Smooth muscle cell (in vitro differentiated cells): ENCODE data around the gene ART3. TPM values are rescaled to one million over a fixed set of nuclear protein-coding genes. Genes with fewer than 3 reads are reported as not detected.
A peak's percentile ranks its signal among the peaks of the same experiment; 100 is the strongest.

ENCODE experiments used
- DNase-seq: peaks from one replicate; lab custom pipeline; 2025; ENCODE audit not compliant: unreplicated experiment; lab: John Stamatoyannopoulos, UW
- H2AFZ ChIP-seq: fragments of 200-600 bp; sonication (generic); 2 replicates; pipeline ENCODE4 v1.6.0; 2016; ENCODE audit warnings: antibody characterized with exemption, low read depth, mild to moderate bottlenecking
- H3F3A ChIP-seq: fragments of 200-600 bp; sonication (generic); 2 replicates; pipeline ENCODE4 v1.6.0; 2017; ENCODE audit warnings: antibody characterized with exemption, low read depth
- H3K27ac ChIP-seq: fragments of 200-600 bp; sonication (generic); 2 replicates; pipeline ENCODE4 v1.5.1; 2016; ENCODE audit warnings: low read depth, mild to moderate bottlenecking
- H3K27me3 ChIP-seq: fragments of 200-600 bp; sonication (generic); 2 replicates; pipeline ENCODE4 v1.6.1; 2016; ENCODE audit warnings: low read depth, mild to moderate bottlenecking
- H3K36me3 ChIP-seq: fragments of 200-600 bp; sonication (generic); 2 replicates; pipeline ENCODE4 v1.5.1; 2016; ENCODE audit warnings: low read depth
- H3K4me1 ChIP-seq: fragments of 200-600 bp; sonication (generic); 2 replicates; pipeline ENCODE4 v1.5.1; 2016; ENCODE audit warnings: low read depth
- H3K4me2 ChIP-seq: fragments of 200-600 bp; sonication (generic); 2 replicates; pipeline ENCODE4 v1.6.0; 2016; ENCODE audit warnings: mild to moderate bottlenecking
- H3K4me3 ChIP-seq: fragments of 200-600 bp; sonication (generic); 2 replicates; pipeline ENCODE4 v1.5.1; 2016; ENCODE audit warnings: mild to moderate bottlenecking
- H3K79me2 ChIP-seq: fragments of 200-600 bp; sonication (generic); 2 replicates; pipeline ENCODE4 v1.6.0; 2016; ENCODE audit warnings: low read depth, mild to moderate bottlenecking
- H3K9ac ChIP-seq: fragments of 200-600 bp; sonication (generic); 2 replicates; pipeline ENCODE4 v1.6.0; 2016; ENCODE audit warnings: low read depth
- H3K9me3 ChIP-seq: fragments of 200-600 bp; sonication (generic); replicated peaks from 2 replicates; pipeline ENCODE4 v1.5.1; 2016; ENCODE audit warnings: low read depth
- H4K20me1 ChIP-seq: fragments of 200-600 bp; sonication (generic); 2 replicates; pipeline ENCODE4 v1.6.0; 2016; ENCODE audit warnings: low read depth
- WGBS: methylation state at CpG from one replicate; pipeline ENCODE4 v1.1.7; 2016; ENCODE audit warnings: low lambda C conversion rate; 5-methylcytosine and 5-hydroxymethylcytosine counted together
- polyA plus RNA-seq: library from polyadenylated mRNA; unstranded; fragments of >200 nt; fragmentation: Nextera tagmentation; extraction: Ambion mirVana; gene quantifications from 2 replicates; pipeline ENCODE4 v1.2.1, GENCODE V29; 2016
- total RNA-seq: library from RNA; depleted of rRNA; stranded (reverse); fragments of >200 nt; gene quantifications from 2 replicates; pipeline ENCODE4 v1.2.3, GENCODE V29; 2014
- TF ChIP-seq, protein P1 (sequence below): fragments of 200-600 bp; sonication (generic); IDR thresholded peaks from 2 replicates; pipeline ENCODE4 v1.5.1; 2017; ENCODE audit warnings: borderline replicate concordance, mild to moderate bottlenecking, antibody characterized with exemption; ENCODE audit not compliant: insufficient read depth, poor library complexity, severe bottlenecking

Gene ART3
- total and polyA plus RNA-seq, 2 experiments from 2014 or later: 0.93 TPM; not detected in 1

- Histone ChIP-seq H3K4me2 (no peak overlapping the region), H3K79me2 (no peaks in the 10 kb centered on the region), H2AFZ (no peak overlapping the region), H3K9me3 (no peaks in the 10 kb centered on the region), H3K27me3 (no peaks in the 10 kb centered on the region), H3F3A (no peaks in the 10 kb centered on the region), H3K27ac (no peak overlapping the region), H3K4me1 (no peaks in the 10 kb centered on the region), H3K4me3 (no peak overlapping the region), H3K9ac (no peak overlapping the region), H3K36me3 (no peaks in the 10 kb centered on the region), H4K20me1 (no peaks in the 10 kb centered on the region)
- 93% methylated on average over 2 of the region's 2 CpGs for WGBS
- DNase-seq: no peak
- TF ChIP-seq, protein P1, sequence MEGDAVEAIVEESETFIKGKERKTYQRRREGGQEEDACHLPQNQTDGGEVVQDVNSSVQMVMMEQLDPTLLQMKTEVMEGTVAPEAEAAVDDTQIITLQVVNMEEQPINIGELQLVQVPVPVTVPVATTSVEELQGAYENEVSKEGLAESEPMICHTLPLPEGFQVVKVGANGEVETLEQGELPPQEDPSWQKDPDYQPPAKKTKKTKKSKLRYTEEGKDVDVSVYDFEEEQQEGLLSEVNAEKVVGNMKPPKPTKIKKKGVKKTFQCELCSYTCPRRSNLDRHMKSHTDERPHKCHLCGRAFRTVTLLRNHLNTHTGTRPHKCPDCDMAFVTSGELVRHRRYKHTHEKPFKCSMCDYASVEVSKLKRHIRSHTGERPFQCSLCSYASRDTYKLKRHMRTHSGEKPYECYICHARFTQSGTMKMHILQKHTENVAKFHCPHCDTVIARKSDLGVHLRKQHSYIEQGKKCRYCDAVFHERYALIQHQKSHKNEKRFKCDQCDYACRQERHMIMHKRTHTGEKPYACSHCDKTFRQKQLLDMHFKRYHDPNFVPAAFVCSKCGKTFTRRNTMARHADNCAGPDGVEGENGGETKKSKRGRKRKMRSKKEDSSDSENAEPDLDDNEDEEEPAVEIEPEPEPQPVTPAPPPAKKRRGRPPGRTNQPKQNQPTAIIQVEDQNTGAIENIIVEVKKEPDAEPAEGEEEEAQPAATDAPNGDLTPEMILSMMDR: no peak
Measured at GRCh38 chr4:76088719-76089118, 14.2 kb downstream of the ART3 start.

- Histone ChIP-seq H3K36me3 (no peaks in the 10 kb centered on the region), H2AFZ (no peak overlapping the region), H3K27ac (peak overlapping the region; percentile 80), H3K9ac (peak overlapping the region; percentile 32), H3F3A (no peaks in the 10 kb centered on the region), H3K4me3 (no peak overlapping the region), H3K27me3 (no peaks in the 10 kb centered on the region), H3K4me2 (peak overlapping the region; percentile 73), H3K9me3 (no peaks in the 10 kb centered on the region), H3K4me1 (no peaks in the 10 kb centered on the region), H4K20me1 (no peaks in the 10 kb centered on the region), H3K79me2 (no peaks in the 10 kb centered on the region)
- WGBS: 8% methylated on average over 7 of the region's 7 CpGs
- TF ChIP-seq, protein P1: no peak
- DNase-seq: no peak
Measured at GRCh38 chr4:76090241-76090691, 15.8 kb downstream of the ART3 start.

- H3K27ac ChIP-seq: peak overlapping the region; percentile 80
Measured at GRCh38 chr4:76091052-76091451, 16.5 kb downstream of the ART3 start.

GRCh38 chr4:76095568-76095967 lies 21.1 kb downstream of the ART3 start:
- no peak overlapping the region for H2AFZ ChIP-seq
- no peaks in the 10 kb centered on the region for H3K36me3 ChIP-seq
- no peaks in the 10 kb centered on the region for H3K79me2 ChIP-seq
- no peaks in the 10 kb centered on the region for H3K9me3 ChIP-seq
- H3K4me2 ChIP-seq: no peak overlapping the region
- no peaks in the 10 kb centered on the region for H3K4me1 ChIP-seq
- no peaks in the 10 kb centered on the region for H4K20me1 ChIP-seq
- no peak overlapping the region for H3K9ac ChIP-seq
- H3K27ac ChIP-seq: no peak overlapping the region
- TF ChIP-seq, protein P1: no peak
- DNase-seq: no peak
- H3K4me3 ChIP-seq: no peak overlapping the region
- H3F3A ChIP-seq: no peaks in the 10 kb centered on the region
- H3K27me3 ChIP-seq: no peaks in the 10 kb centered on the region

More at GRCh38 chr4:76091052-76091451, 16.5 kb downstream of the ART3 start:
- 84% methylated on average over 2 of the region's 2 CpGs for WGBS
- Histone ChIP-seq H3K9ac (peak overlapping the region; percentile 32), H4K20me1 (no peaks in the 10 kb centered on the region), H3K4me2 (peak overlapping the region; percentile 73), H3K4me1 (no peaks in the 10 kb centered on the region), H3K36me3 (no peaks in the 10 kb centered on the region), H3K4me3 (no peak overlapping the region), H3K9me3 (no peaks in the 10 kb centered on the region), H3K79me2 (no peaks in the 10 kb centered on the region), H3F3A (no peaks in the 10 kb centered on the region), H2AFZ (no peak overlapping the region), H3K27me3 (no peaks in the 10 kb centered on the region)
- TF ChIP-seq, protein P1: no peak
- no peak for DNase-seq
